ENCODE measurements around the gene NSG2.
"Not testable (repeated sequence)": the region's sequence is repeated elsewhere in the genome, so short reads cannot be mapped to it uniquely, and the experiment has no call there.

Gene NSG2

GRCh38 chr5:174063082-174063756 is 17.7 kb downstream of the NSG2 start:
- DNase-seq, result no peak

- DNase-seq, result no peak
Observed at GRCh38 chr5:174064171-174064570, 18.7 kb downstream of the NSG2 start.

GRCh38 chr5:174065528-174066197 is 20.2 kb downstream of the NSG2 start:
- DNase-seq, result no peak

GRCh38 chr5:174067499-174067898 is 22.0 kb downstream of the NSG2 start:
- no peak for DNase-seq

GRCh38 chr5:174071484-174071883 is 26.0 kb downstream of the NSG2 start:
- no peak for DNase-seq

- DNase-seq, result no peak
Observed at GRCh38 chr5:174073122-174073660, 27.7 kb downstream of the NSG2 start.

GRCh38 chr5:174074369-174074768 is 28.9 kb downstream of the NSG2 start:
- DNase-seq, result no peak

GRCh38 chr5:174078416-174078815 is 32.9 kb downstream of the NSG2 start:
- DNase-seq, result no peak

GRCh38 chr5:174082286-174082685 is 36.8 kb downstream of the NSG2 start:
- no peak for DNase-seq

GRCh38 chr5:174083056-174083827 is 37.7 kb downstream of the NSG2 start:
- DNase-seq, result no peak

- DNase-seq, result no peak
Observed at GRCh38 chr5:174084691-174085154, 39.2 kb downstream of the NSG2 start.

GRCh38 chr5:174086751-174087150 is 41.2 kb downstream of the NSG2 start:
- no peak for DNase-seq

- no peak for DNase-seq
Observed at GRCh38 chr5:174087783-174088182, 42.3 kb downstream of the NSG2 start.

GRCh38 chr5:174090129-174090528 is 44.6 kb downstream of the NSG2 start:
- no peak for DNase-seq

- DNase-seq, result no peak
Observed at GRCh38 chr5:174093123-174093522, 47.6 kb downstream of the NSG2 start.

GRCh38 chr5:174094857-174095606 is 49.5 kb downstream of the NSG2 start:
- no peak for DNase-seq

GRCh38 chr5:174096619-174097018 is 51.1 kb downstream of the NSG2 start:
- no peak for DNase-seq

- DNase-seq, result no peak
Observed at GRCh38 chr5:174097486-174098185, 52.1 kb downstream of the NSG2 start.

- DNase-seq, result no peak
Observed at GRCh38 chr5:174098694-174099093, 53.2 kb downstream of the NSG2 start.

- no peak for DNase-seq
Observed at GRCh38 chr5:174100490-174100889, 55.0 kb downstream of the NSG2 start.

GRCh38 chr5:174101195-174101730 is 55.8 kb downstream of the NSG2 start:
- DNase-seq, result no peak

- not testable (repeated sequence) for DNase-seq
Observed at GRCh38 chr5:174102574-174102973, 57.1 kb downstream of the NSG2 start.

All from NCI-H226 (cell line).